WTC11 (cell line): ENCODE results near the gene TRIP13. TPM values are rescaled to one million over a fixed set of nuclear protein-coding genes. Genes with fewer than 3 reads are reported as not detected.
"Not testable (repeated sequence)": the region's sequence is repeated elsewhere in the genome, so short reads cannot be mapped to it uniquely, and the experiment has no call there.

Source experiments
- ATAC-seq: fragments of 200-7000 bp; cut with Tn5 transposase; 2 replicates; pipeline ENCODE4 v1.10.0; 2021; ENCODE audit warnings: mild to moderate bottlenecking, moderate library complexity
- CTCF ChIA-PET: fragments of 300-600 bp; sonication (Branson Sonifier 250); formaldehyde crosslinking; loops from one replicate; lab custom pipeline; 2021; ENCODE audit warnings: antibody characterized with exemption; lab: Charles Lee
- POLR2A ChIA-PET: fragments of 350-600 bp; sonication (Branson Sonifier 250); formaldehyde crosslinking; loops from one replicate; lab custom pipeline; 2021; ENCODE audit warnings: antibody characterized with exemption; lab: Charles Lee
- DNase-seq: peaks from one replicate; pipeline ENCODE4 v3.0.0; 2021; ENCODE audit warnings: low spot score
- H3K27ac Mint-ChIP-seq: 2 replicates; pipeline ENCODE4 v1.8.0; 2021; ENCODE audit warnings: mixed read lengths
- H3K27me3 Mint-ChIP-seq: 2 replicates; pipeline ENCODE4 v1.8.0; 2021; ENCODE audit warnings: low read depth, mild to moderate bottlenecking, moderate library complexity, mixed read lengths
- H3K36me3 Mint-ChIP-seq: 2 replicates; pipeline ENCODE4 v1.8.0; 2021; ENCODE audit warnings: mixed read lengths
- H3K4me1 Mint-ChIP-seq: 2 replicates; pipeline ENCODE4 v1.8.0; 2022; ENCODE audit warnings: mixed read lengths
- H3K4me3 Mint-ChIP-seq: 2 replicates; pipeline ENCODE4 v1.8.0; 2021; ENCODE audit warnings: mild to moderate bottlenecking, moderate library complexity, mixed read lengths
- H3K9me3 Mint-ChIP-seq: 2 replicates; pipeline ENCODE4 v1.8.0; 2021; ENCODE audit warnings: mixed read lengths
- ATF1 ChIP-seq: sonication (generic); formaldehyde crosslinking; IDR thresholded peaks from 2 replicates; pipeline ENCODE4 v1.8.1; 2023; ENCODE audit warnings: mild to moderate bottlenecking, moderate library complexity, missing genetic modification reagents
- GABPB1 ChIP-seq: sonication (generic); formaldehyde crosslinking; IDR thresholded peaks from 2 replicates; pipeline ENCODE4 v1.8.1; 2023; ENCODE audit warnings: mild to moderate bottlenecking, missing genetic modification reagents
- MXD4 ChIP-seq: fragments of 250-450 bp; sonication (Bioruptor Pico); IDR thresholded peaks from 2 replicates; pipeline ENCODE4 v1.8.0; 2021; ENCODE audit warnings: mild to moderate bottlenecking, moderate library complexity, borderline replicate concordance
- NR1H2 ChIP-seq: sonication (generic); formaldehyde crosslinking; IDR thresholded peaks from 2 replicates; pipeline ENCODE4 v1.9.0; 2021; ENCODE audit warnings: mild to moderate bottlenecking, moderate library complexity, missing genetic modification reagents
- NR2C2 ChIP-seq: sonication (generic); formaldehyde crosslinking; IDR thresholded peaks from 2 replicates; pipeline ENCODE4 v1.8.0; 2022; ENCODE audit warnings: mild to moderate bottlenecking, missing genetic modification reagents
- SMAD3 ChIP-seq: sonication (generic); formaldehyde crosslinking; IDR thresholded peaks from 2 replicates; pipeline ENCODE4 v1.8.0; 2022; ENCODE audit warnings: missing genetic modification reagents, mild to moderate bottlenecking, borderline replicate concordance
- SMAD4 ChIP-seq: sonication (generic); formaldehyde crosslinking; IDR thresholded peaks from 2 replicates; pipeline ENCODE4 v1.8.0; 2022; ENCODE audit warnings: mild to moderate bottlenecking, missing genetic modification reagents
- TEAD4 ChIP-seq: sonication (generic); formaldehyde crosslinking; IDR thresholded peaks from 2 replicates; pipeline ENCODE4 v1.8.0; 2022; ENCODE audit warnings: mild to moderate bottlenecking, missing genetic modification reagents
- TP53 ChIP-seq: sonication (generic); formaldehyde crosslinking; IDR thresholded peaks from 2 replicates; pipeline ENCODE4 v1.8.1; 2023; ENCODE audit warnings: mild to moderate bottlenecking, missing genetic modification reagents
- ZNF396 ChIP-seq: fragments of 250-450 bp; sonication (Bioruptor Pico); IDR thresholded peaks from 2 replicates; pipeline ENCODE4 v1.8.0; 2021; ENCODE audit warnings: mild to moderate bottlenecking, moderate library complexity, borderline replicate concordance
- total RNA-seq: library from RNA; stranded (reverse); gene quantifications from 3 replicates; pipeline ENCODE4 v1.2.3, GENCODE V29; 2021
- TF ChIP-seq, protein P1 (sequence below): sonication (generic); formaldehyde crosslinking; IDR thresholded peaks from 2 replicates; pipeline ENCODE4 v1.8.0; 2022; ENCODE audit warnings: missing genetic modification reagents
- TF ChIP-seq, protein P2 (sequence below): sonication (generic); formaldehyde crosslinking; IDR thresholded peaks from 2 replicates; pipeline ENCODE4 v1.8.1; 2022; ENCODE audit warnings: low read depth, mild to moderate bottlenecking, moderate library complexity, missing genetic modification reagents, borderline replicate concordance
- TF ChIP-seq, protein P3 (sequence below): sonication (generic); formaldehyde crosslinking; IDR thresholded peaks from 2 replicates; pipeline ENCODE4 v1.8.1; 2023; ENCODE audit warnings: mild to moderate bottlenecking, missing genetic modification reagents, moderate library complexity
- TF ChIP-seq, protein P4 (sequence below): sonication (generic); formaldehyde crosslinking; IDR thresholded peaks from 2 replicates; pipeline ENCODE4 v1.8.1; 2023; ENCODE audit warnings: mild to moderate bottlenecking, missing genetic modification reagents
- TF ChIP-seq, protein P5 (sequence below): sonication (generic); formaldehyde crosslinking; IDR thresholded peaks from 2 replicates; pipeline ENCODE4 v1.8.0; 2022; ENCODE audit warnings: mild to moderate bottlenecking, missing genetic modification reagents
- TF ChIP-seq, protein P6 (sequence below): sonication (generic); formaldehyde crosslinking; IDR thresholded peaks from 2 replicates; pipeline ENCODE4 v1.8.1; 2022; ENCODE audit warnings: low read depth, missing genetic modification reagents, borderline replicate concordance

TRIP13 gene
- total RNA-seq, 1 experiment from 2014 or later: 33.7 TPM

DNA sequence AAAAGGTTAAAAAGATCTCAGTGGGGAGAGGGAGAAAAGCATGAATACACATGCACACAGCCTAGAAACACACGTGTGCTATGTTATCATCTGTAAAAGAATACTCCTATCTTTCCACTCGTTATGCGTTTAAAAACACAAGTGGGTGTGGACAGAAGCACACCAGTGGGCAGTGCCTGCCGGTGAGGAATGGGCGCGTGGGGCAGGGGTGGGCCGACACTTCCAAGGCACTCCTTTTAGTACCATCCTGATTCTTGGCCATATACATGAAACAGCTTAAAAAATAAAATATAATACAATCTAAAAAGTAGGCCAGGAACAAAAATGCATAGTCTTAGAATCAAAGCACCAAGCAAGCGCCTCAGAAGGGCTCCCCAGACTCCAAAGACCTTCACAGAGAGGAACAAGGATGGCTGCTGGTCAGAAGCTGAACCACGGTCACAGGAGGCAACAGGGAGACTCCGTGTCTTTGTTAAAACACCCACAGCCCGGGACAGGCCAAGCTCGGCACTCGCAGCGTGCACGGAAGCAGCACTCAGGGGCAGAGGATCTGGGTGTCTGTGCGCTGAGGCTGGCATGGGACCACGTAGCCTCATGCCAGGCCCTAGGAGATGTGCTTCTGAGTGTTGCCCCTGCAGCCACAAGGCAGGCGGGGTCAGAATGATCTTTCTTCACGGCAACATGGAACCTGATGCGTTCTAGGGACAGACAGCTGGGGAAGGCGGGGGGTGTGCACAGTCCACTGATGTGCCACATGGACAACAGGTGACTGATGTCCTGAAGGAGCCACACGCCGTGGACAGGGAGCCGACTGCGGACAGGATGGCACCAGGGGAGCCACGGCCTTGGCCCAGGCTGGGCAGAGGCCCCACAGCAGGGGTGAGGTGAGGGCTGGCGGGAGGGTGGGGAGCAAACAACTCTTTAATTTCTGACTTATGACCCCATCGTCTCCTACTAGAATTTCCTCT, 16.0 kb upstream of the TRIP13 start (continued):
- TF ChIP-seq, protein P1, sequence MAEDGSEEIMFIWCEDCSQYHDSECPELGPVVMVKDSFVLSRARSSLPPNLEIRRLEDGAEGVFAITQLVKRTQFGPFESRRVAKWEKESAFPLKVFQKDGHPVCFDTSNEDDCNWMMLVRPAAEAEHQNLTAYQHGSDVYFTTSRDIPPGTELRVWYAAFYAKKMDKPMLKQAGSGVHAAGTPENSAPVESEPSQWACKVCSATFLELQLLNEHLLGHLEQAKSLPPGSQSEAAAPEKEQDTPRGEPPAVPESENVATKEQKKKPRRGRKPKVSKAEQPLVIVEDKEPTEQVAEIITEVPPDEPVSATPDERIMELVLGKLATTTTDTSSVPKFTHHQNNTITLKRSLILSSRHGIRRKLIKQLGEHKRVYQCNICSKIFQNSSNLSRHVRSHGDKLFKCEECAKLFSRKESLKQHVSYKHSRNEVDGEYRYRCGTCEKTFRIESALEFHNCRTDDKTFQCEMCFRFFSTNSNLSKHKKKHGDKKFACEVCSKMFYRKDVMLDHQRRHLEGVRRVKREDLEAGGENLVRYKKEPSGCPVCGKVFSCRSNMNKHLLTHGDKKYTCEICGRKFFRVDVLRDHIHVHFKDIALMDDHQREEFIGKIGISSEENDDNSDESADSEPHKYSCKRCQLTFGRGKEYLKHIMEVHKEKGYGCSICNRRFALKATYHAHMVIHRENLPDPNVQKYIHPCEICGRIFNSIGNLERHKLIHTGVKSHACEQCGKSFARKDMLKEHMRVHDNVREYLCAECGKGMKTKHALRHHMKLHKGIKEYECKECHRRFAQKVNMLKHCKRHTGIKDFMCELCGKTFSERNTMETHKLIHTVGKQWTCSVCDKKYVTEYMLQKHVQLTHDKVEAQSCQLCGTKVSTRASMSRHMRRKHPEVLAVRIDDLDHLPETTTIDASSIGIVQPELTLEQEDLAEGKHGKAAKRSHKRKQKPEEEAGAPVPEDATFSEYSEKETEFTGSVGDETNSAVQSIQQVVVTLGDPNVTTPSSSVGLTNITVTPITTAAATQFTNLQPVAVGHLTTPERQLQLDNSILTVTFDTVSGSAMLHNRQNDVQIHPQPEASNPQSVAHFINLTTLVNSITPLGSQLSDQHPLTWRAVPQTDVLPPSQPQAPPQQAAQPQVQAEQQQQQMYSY: no peak
- TF ChIP-seq NR1H2 (CRISPR knock-in tag) (no peak), TEAD4 (no peak), NR2C2 (CRISPR knock-in tag) (no peak)
- TF ChIP-seq, protein P2, sequence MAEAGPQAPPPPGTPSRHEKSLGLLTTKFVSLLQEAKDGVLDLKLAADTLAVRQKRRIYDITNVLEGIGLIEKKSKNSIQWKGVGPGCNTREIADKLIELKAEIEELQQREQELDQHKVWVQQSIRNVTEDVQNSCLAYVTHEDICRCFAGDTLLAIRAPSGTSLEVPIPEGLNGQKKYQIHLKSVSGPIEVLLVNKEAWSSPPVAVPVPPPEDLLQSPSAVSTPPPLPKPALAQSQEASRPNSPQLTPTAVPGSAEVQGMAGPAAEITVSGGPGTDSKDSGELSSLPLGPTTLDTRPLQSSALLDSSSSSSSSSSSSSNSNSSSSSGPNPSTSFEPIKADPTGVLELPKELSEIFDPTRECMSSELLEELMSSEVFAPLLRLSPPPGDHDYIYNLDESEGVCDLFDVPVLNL (CRISPR knock-in tag): no peak

DNA sequence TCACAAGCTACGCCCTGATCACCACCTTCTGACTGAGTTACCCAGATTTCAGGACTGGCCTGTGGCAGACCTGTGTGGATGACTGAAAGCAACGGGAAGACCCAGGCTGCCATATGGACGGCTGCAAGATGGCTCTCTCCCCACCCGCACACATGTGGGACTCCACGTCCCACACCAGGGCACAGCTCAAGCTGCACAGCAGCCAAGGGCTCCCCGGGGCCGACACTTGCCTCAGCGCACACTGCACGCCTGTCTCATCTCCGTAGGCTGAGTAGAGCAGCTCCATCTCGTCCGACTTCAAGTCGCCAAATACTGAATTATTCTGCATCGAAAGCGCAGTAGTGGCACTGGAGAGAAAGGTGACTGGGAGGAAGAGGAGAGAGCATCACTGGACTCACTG, 14.6 kb upstream of the TRIP13 start:
- Mint-ChIP-seq H3K36me3 (peaks cover 74% of the 10 kb centered on the region), H3K27ac (no peak overlapping the region), H3K4me1 (no peaks in the 10 kb centered on the region), H3K9me3 (peaks cover 5% of the 10 kb centered on the region), H3K4me3 (no peak overlapping the region), H3K27me3 (no peaks in the 10 kb centered on the region)
- ATAC-seq (no peak), DNase-seq (no peak)
- CTCF ChIA-PET: interaction anchor here (1.1 kb wide), 1 partner anchor 111 kb away, joined by 3 read pairs; no protein-coding TSS in a partner anchor
- TF ChIP-seq GABPB1 (no peak), SMAD4 (CRISPR knock-in tag) (no peak), ZNF396 (CRISPR knock-in tag) (no peak), MXD4 (CRISPR knock-in tag) (no peak), SMAD3 (no peak), TP53 (CRISPR knock-in tag) (no peak), ATF1 (CRISPR knock-in tag) (no peak)
- TF ChIP-seq, protein P3, sequence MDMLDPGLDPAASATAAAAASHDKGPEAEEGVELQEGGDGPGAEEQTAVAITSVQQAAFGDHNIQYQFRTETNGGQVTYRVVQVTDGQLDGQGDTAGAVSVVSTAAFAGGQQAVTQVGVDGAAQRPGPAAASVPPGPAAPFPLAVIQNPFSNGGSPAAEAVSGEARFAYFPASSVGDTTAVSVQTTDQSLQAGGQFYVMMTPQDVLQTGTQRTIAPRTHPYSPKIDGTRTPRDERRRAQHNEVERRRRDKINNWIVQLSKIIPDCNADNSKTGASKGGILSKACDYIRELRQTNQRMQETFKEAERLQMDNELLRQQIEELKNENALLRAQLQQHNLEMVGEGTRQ (CRISPR knock-in tag): no peak
- TF ChIP-seq, protein P4, sequence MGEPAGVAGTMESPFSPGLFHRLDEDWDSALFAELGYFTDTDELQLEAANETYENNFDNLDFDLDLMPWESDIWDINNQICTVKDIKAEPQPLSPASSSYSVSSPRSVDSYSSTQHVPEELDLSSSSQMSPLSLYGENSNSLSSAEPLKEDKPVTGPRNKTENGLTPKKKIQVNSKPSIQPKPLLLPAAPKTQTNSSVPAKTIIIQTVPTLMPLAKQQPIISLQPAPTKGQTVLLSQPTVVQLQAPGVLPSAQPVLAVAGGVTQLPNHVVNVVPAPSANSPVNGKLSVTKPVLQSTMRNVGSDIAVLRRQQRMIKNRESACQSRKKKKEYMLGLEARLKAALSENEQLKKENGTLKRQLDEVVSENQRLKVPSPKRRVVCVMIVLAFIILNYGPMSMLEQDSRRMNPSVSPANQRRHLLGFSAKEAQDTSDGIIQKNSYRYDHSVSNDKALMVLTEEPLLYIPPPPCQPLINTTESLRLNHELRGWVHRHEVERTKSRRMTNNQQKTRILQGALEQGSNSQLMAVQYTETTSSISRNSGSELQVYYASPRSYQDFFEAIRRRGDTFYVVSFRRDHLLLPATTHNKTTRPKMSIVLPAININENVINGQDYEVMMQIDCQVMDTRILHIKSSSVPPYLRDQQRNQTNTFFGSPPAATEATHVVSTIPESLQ (CRISPR knock-in tag): no peak
- TF ChIP-seq, protein P5, sequence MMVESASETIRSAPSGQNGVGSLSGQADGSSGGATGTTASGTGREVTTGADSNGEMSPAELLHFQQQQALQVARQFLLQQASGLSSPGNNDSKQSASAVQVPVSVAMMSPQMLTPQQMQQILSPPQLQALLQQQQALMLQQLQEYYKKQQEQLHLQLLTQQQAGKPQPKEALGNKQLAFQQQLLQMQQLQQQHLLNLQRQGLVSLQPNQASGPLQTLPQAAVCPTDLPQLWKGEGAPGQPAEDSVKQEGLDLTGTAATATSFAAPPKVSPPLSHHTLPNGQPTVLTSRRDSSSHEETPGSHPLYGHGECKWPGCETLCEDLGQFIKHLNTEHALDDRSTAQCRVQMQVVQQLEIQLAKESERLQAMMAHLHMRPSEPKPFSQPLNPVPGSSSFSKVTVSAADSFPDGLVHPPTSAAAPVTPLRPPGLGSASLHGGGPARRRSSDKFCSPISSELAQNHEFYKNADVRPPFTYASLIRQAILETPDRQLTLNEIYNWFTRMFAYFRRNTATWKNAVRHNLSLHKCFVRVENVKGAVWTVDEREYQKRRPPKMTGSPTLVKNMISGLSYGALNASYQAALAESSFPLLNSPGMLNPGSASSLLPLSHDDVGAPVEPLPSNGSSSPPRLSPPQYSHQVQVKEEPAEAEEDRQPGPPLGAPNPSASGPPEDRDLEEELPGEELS (CRISPR knock-in tag): no peak
- TF ChIP-seq, protein P6, sequence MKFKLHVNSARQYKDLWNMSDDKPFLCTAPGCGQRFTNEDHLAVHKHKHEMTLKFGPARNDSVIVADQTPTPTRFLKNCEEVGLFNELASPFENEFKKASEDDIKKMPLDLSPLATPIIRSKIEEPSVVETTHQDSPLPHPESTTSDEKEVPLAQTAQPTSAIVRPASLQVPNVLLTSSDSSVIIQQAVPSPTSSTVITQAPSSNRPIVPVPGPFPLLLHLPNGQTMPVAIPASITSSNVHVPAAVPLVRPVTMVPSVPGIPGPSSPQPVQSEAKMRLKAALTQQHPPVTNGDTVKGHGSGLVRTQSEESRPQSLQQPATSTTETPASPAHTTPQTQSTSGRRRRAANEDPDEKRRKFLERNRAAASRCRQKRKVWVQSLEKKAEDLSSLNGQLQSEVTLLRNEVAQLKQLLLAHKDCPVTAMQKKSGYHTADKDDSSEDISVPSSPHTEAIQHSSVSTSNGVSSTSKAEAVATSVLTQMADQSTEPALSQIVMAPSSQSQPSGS (CRISPR knock-in tag): no peak
- POLR2A ChIA-PET: no interaction called here

DNA sequence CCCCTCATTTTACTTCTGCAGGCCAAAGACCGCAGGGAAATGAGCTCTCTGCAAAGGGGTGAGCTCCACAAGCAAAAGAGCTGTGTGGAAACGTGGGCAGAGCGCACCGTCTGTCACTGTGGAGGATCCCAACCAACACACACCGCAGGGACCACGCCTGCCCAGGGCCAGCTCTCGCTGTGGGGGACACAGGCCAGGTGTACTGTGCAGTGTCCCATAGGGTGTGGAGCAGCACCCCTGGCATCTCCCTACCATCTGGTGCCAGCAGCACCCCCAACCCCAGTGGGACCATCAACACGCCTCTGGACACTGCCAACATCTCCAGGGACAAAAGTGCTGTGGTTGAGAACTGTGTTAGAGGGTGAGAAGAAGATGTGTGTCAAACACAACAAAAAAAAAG, 14.0 kb upstream of the TRIP13 start:
- H3K9me3 Mint-ChIP-seq, ATAC-seq, H3K4me1 Mint-ChIP-seq, H3K4me3 Mint-ChIP-seq, H3K27ac Mint-ChIP-seq, POLR2A ChIA-PET, H3K27me3 Mint-ChIP-seq, DNase-seq: not testable (repeated sequence)
- peaks cover 74% of the 10 kb centered on the region for H3K36me3 Mint-ChIP-seq
- CTCF ChIA-PET: interaction anchor here (1.1 kb wide), 1 partner anchor 111 kb away, joined by 3 read pairs; no protein-coding TSS in a partner anchor
